Mesothelial cell of epicardium (in vitro differentiated cells): ENCODE data around the gene CLCN6. TPM values are rescaled to one million over a fixed set of nuclear protein-coding genes. Genes with fewer than 3 reads are reported as not detected.

Source experiments
- DNase-seq, 2 experiments: peaks; one replicate each; pipeline ENCODE4 v3.0.0; 2021; ENCODE audit warnings: low spot score in 2 of 2; ENCODE audit not compliant: unreplicated experiment in 2 of 2
- H3K27ac Mint-ChIP-seq: 2 replicates; pipeline ENCODE4 v1.8.0; 2021; ENCODE audit warnings: mixed read lengths
- H3K27me3 Mint-ChIP-seq: 2 replicates; pipeline ENCODE4 v1.8.0; 2021; ENCODE audit warnings: low read depth, mixed read lengths
- H3K36me3 Mint-ChIP-seq: 2 replicates; pipeline ENCODE4 v1.8.0; 2021; ENCODE audit warnings: mixed read lengths
- H3K4me1 Mint-ChIP-seq: 2 replicates; pipeline ENCODE4 v1.8.0; 2021; ENCODE audit warnings: mixed read lengths
- H3K4me3 Mint-ChIP-seq: 2 replicates; pipeline ENCODE4 v1.8.0; 2021; ENCODE audit warnings: mild to moderate bottlenecking, moderate library complexity, mixed read lengths
- H3K9me3 Mint-ChIP-seq: 2 replicates; pipeline ENCODE4 v1.8.0; 2021; ENCODE audit warnings: mixed read lengths
- CTCF ChIP-seq: fragments of 200-600 bp; sonication (generic); IDR thresholded peaks from one replicate; pipeline ENCODE4 v1.5.0; 2021; ENCODE audit warnings: antibody characterized with exemption; ENCODE audit not compliant: unreplicated experiment
- total RNA-seq: library from RNA; stranded (reverse); gene quantifications from 3 replicates; pipeline ENCODE4 v1.2.1, GENCODE V29; 2021

The CLCN6 gene
- total RNA-seq, 1 donor from 2014 or later: 30.3 TPM

GRCh38 chr1:11774753-11775152, 31.2 kb upstream of the CLCN6 start:
- Mint-ChIP-seq H3K4me3 (no peak overlapping the region), H3K9me3 (no peaks in the 10 kb centered on the region), H3K27me3 (no peaks in the 10 kb centered on the region), H3K4me1 (no peaks in the 10 kb centered on the region), H3K27ac (no peak overlapping the region), H3K36me3 (no peaks in the 10 kb centered on the region)
- no peak for DNase-seq
- TF ChIP-seq CTCF: no peak

- H3K27me3 Mint-ChIP-seq: no peaks in the 10 kb centered on the region
- H3K4me3 Mint-ChIP-seq: no peak overlapping the region
- no peak overlapping the region for H3K27ac Mint-ChIP-seq
- no peaks in the 10 kb centered on the region for H3K4me1 Mint-ChIP-seq
- no peaks in the 10 kb centered on the region for H3K36me3 Mint-ChIP-seq
- no peak for TF ChIP-seq CTCF
- DNase-seq: no peak
- no peaks in the 10 kb centered on the region for H3K9me3 Mint-ChIP-seq
These were observed 28.2 kb upstream of the CLCN6 start for GRCh38 chr1:11777658-11778322.

GRCh38 chr1:11778336-11778735, 27.7 kb upstream of the CLCN6 start:
- no peaks in the 10 kb centered on the region for H3K36me3 Mint-ChIP-seq
- no peaks in the 10 kb centered on the region for H3K27me3 Mint-ChIP-seq

GRCh38 chr1:11778844-11779623, 27.0 kb upstream of the CLCN6 start:
- Mint-ChIP-seq H3K27ac (no peak overlapping the region), H3K4me3 (no peak overlapping the region), H3K9me3 (no peaks in the 10 kb centered on the region), H3K27me3 (no peaks in the 10 kb centered on the region), H3K4me1 (no peaks in the 10 kb centered on the region), H3K36me3 (no peaks in the 10 kb centered on the region)
- DNase-seq: no peak
- TF ChIP-seq CTCF: no peak

More at GRCh38 chr1:11778336-11778735, 27.7 kb upstream of the CLCN6 start:
- no peak for TF ChIP-seq CTCF
- Mint-ChIP-seq H3K4me1 (no peaks in the 10 kb centered on the region), H3K4me3 (no peak overlapping the region), H3K27ac (no peak overlapping the region), H3K9me3 (no peaks in the 10 kb centered on the region)
- no peak for DNase-seq

GRCh38 chr1:11779715-11780379, 26.1 kb upstream of the CLCN6 start:
- no peak for TF ChIP-seq CTCF

More at GRCh38 chr1:11779715-11780379, 26.1 kb upstream of the CLCN6 start:
- no peaks in the 10 kb centered on the region for H3K36me3 Mint-ChIP-seq
- no peak overlapping the region for H3K27ac Mint-ChIP-seq
- no peak for DNase-seq
- no peaks in the 10 kb centered on the region for H3K27me3 Mint-ChIP-seq
- H3K4me1 Mint-ChIP-seq: no peaks in the 10 kb centered on the region
- H3K4me3 Mint-ChIP-seq: no peak overlapping the region
- no peaks in the 10 kb centered on the region for H3K9me3 Mint-ChIP-seq
